ENCODE results near the gene SLC7A5. TPM values are rescaled to one million over a fixed set of nuclear protein-coding genes. Genes with fewer than 3 reads are reported as not detected.
A peak's percentile ranks its signal among the peaks of the same experiment; 100 is the strongest.

SLC7A5 gene
- total and polyA plus RNA-seq, 2 of the 13 experiments (the other 11 are each of a cell fraction or from before 2014, with no cell fraction given) = 79.6 to 155 TPM

- TF ChIP-seq RERE (CRISPR knock-in tag; IDR thresholded peaks at IDR 0.05; ENCODE audit: low read depth) (peak; percentile 65; the same call in 1 of the 2 replicates), ZSCAN30 (CRISPR knock-in tag; IDR thresholded peaks at IDR 0.05) (no peak), ZNF646 (CRISPR knock-in tag; IDR thresholded peaks at IDR 0.05) (no peak), RAD21 (CRISPR knock-in tag; IDR thresholded peaks at IDR 0.05) (peak; percentile 36; the same call in 1 of the 2 replicates), FOXO4 (CRISPR knock-in tag; conservative IDR thresholded peaks at IDR 0.05) (no peak), ZBTB14 (CRISPR knock-in tag; IDR thresholded peaks at IDR 0.05) (no peak), ETV6 (CRISPR knock-in tag; conservative IDR thresholded peaks at IDR 0.05) (peak; percentile 92; the same call in 1 of the 2 replicates), MTA1 (CRISPR knock-in tag; IDR thresholded peaks at IDR 0.05; ENCODE audit: borderline replicate concordance) (peak; percentile 61), ZFP91 (CRISPR knock-in tag; IDR thresholded peaks at IDR 0.05; ENCODE audit: borderline replicate concordance) (peak; percentile 53; the same call in 1 of the 2 replicates)
These were observed 15.8 kb downstream of the SLC7A5 start (continued) for GRCh38 chr16:87853411-87854052.
